Eye (tissue), 1 donor: ENCODE data around the gene AUTS2.

Experiments used
- DNase-seq: peaks from one replicate; pipeline ENCODE4 v3.0.0-alpha.2; 2015

The AUTS2 gene

DNA sequence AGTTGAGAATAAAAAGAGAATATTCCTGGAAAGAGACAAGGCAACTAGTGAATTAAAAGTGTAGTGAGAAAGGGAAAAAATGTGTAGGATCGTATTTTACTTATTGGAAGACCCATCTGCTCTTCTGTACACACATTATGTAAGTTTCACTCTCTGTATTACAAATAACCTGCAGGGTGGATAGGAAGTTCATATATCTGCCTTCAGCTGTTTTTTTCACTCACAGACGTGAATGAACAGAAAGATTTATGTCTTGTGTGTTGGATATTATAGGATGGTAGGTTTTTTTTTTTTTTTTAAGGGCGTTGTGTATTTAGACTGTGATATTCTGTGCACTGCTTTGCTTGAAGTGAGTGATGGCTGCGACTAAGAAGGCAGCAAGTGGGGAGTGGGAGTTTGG, 266.5 kb downstream of the AUTS2 start:
- DNase-seq = no peak

DNA sequence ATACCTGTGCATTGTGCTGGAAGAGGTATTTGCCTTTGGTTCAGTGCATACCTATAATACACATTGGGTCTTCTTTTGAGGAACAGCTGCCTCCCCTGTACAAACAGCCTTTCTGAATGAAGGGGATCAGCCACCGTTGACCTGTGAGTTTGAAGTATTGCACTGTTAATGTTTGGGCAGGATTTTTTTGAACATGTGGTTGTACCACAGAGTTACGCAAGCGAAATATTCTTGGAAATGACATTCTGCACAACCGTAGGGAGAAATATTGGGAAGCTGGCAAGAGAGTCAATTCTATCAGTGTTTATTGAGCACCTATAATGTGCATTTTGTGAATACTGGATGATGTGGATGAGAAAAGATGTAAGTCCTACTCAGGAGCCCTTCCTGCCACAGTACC, 270.6 kb downstream of the AUTS2 start:
- DNase-seq = no peak

DNA sequence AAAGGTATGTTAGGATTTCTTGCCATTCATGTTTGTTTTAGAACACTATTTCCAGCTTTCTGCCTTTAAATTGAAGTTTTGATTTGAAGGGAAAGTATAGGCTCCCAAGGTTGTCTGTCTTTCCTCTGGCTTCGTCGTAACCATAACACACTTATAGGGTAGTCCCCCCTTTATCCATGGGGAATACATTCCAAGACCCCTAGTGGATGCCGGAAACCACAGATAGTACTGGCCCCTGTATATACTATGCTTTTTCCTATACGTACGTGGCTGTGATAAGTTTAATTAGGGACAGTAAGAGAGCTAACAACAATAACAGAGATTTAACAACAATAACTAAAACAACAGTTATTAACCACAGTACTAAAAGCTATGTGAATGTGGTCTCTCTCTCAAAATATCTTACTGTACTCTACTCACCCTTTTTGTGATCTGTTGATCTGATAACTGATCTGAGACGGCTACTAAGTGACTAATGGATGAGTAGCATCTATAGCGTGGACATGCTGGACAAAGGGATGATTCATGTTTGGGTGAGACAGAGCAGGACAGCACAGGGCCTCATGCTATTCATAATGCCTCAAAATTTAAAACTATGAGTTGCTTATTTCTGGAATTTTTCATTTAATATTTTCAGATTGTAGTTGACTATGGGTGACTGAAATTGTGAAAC, 273.1 kb downstream of the AUTS2 start:
- no peak for DNase-seq

- no peak for DNase-seq
Measured at GRCh38 chr7:69871886-69872569, 273.8 kb downstream of the AUTS2 start.

- DNase-seq = no peak
Measured at GRCh38 chr7:69873512-69873911, 275.2 kb downstream of the AUTS2 start.

DNA sequence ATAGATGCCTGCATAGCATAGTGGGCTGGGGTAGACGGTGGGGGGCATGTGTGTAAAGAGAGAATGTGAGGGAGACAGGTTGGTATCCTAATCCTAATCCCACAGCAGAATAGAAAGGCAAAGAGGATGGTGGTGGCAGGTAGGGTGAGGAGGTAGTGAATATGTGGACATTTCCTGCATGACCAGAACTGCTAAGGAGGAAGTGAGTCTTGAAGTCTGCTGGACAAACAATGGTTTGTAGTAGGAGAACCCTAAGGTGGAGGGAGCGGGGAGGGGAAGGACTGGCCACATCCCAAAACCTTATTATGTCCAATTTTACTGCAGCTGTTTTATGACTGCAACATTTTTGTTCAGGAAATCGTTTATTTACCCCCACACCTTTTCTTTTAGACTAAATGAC, 279.7 kb downstream of the AUTS2 start:
- DNase-seq = no peak

- DNase-seq = no peak
Measured at GRCh38 chr7:69878591-69878990, 280.3 kb downstream of the AUTS2 start.

DNA sequence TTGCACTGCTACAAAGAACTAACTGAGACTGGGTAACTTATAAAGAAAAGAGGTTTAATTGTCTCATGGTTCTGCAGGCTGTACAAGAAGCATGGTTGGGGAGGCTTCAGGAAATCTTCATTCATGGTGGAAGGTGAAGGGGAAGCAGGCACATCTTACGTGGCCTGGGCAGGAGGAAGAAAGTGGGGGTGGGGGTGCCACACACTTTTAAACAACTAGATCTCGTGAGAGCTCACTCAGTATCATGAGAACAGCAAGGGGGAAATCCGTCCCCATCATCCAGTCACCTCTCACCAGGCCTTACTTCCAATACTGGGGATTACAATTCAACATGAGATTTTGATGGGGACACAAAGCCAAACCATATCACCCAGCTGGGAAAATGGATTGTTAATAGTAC, 281.7 kb downstream of the AUTS2 start:
- DNase-seq = no peak

DNA sequence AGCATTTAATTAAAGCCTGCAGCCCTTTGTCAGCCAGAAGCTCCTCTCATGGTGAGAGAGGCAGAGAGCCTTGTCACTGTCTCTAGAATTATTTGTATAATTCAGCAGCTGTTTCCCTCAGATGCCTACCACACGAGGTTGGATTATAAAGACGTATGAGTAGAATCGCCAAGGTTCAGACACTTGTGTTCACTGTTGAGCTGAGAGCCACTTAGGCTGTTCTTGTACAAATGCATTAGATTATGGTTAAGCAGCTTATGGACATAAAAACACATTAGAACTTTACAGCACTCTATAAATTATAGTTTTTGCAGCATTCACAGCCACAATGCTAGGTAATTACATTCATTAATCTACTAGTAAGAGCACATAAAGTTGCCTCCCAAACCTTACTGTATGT, 282.6 kb downstream of the AUTS2 start:
- DNase-seq = no peak

GRCh38 chr7:69882269-69882668, 284.0 kb downstream of the AUTS2 start:
- DNase-seq = no peak

- peak; percentile 86 for DNase-seq
Measured at GRCh38 chr7:69883399-69883891, 285.2 kb downstream of the AUTS2 start.

- DNase-seq = no peak
Measured at GRCh38 chr7:69885431-69885830, 287.2 kb downstream of the AUTS2 start.

DNA sequence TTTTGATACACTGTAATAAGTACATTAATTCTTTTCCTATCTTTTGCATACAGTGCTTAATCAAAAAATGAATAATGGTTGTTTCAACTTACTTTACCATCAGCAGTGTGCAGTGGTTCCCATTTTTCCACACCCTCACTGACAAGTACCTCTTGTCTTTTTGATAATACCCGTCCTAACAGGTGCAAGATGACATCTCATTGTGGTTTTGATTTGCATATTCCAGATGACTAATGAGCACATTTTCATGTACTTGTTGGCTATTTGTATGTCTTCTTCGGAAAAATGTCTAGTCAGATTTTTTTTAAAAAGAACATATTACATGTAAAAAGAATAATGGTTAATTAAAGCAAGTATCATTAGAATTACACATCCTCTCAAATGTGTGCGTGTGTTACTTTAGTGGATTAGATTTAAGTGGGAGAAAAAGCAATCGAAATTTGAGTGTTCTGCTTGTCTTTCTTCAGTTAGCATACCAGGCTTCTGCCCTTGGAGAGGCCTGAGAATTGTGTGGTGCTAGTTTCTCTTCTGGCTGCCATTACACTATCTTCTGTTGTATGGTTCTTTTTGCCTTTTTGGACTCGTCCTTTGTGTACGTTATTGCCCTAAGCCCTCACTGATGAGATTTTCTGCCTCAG, 291.2 kb downstream of the AUTS2 start:
- no peak for DNase-seq

GRCh38 chr7:69889976-69890351, 291.7 kb downstream of the AUTS2 start:
- DNase-seq = peak; percentile 45

DNA sequence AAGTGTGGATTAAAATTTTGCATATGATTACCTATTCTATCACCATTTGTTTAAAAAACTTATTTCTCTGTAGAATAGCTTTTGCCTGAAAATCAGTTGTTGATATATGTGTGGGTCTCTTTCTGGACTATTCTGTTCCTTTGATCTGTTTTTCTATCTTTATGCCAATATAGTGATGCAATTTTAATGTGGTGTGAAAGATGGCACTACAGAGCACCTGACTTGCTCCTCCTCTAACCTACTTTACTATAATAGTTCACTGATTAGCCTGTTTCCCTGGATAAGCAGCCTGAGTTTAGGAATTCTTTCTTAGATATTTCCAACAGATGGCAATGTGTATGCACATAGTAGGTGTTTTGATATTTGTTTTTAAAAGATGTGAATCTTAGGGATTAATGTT, 294.5 kb downstream of the AUTS2 start:
- no peak for DNase-seq

- peak; percentile 69 for DNase-seq
Measured at GRCh38 chr7:69893906-69894305, 295.6 kb downstream of the AUTS2 start.

- DNase-seq = no peak
Measured at GRCh38 chr7:69895446-69895845, 297.2 kb downstream of the AUTS2 start.

GRCh38 chr7:69896121-69896520, 297.8 kb downstream of the AUTS2 start:
- no peak for DNase-seq

DNA sequence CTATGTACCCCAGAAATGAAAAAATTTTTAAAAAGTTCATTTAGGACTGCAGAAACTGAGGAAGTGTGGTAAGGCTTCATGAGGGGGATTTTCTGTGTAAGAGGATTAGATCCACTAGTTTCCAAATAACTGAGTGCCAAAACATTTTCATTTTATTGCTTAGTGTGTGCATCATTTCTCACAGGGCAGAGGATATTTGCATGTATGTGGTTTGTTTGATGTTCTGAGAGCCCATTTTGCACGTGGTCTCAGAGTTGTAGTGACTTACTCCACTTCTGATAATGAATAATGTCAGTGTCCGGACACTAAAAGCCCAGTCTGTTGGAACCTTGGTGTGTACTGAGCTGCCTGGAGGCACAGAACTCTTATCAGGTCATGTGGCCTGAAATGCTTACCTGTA, 299.9 kb downstream of the AUTS2 start:
- DNase-seq = no peak

DNA sequence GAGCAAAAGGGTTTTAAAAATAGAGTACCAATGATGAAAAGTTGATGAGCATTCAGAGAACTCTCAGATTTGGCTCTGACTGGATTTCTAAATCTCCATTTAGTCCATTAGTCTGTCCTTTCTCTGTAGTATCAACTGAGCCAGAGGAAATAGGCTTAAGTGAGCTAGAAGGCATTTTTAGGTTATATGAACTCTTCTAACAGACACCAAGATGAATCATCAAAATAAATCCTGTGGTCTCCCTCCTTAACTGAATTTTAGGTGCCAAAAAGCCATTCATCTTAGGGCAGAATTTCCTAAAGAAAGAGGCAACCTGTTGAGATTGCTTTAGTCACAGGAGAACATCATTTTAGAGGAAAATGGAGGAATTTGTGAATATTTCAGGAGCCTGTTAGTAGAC, 305.1 kb downstream of the AUTS2 start:
- DNase-seq = no peak

DNA sequence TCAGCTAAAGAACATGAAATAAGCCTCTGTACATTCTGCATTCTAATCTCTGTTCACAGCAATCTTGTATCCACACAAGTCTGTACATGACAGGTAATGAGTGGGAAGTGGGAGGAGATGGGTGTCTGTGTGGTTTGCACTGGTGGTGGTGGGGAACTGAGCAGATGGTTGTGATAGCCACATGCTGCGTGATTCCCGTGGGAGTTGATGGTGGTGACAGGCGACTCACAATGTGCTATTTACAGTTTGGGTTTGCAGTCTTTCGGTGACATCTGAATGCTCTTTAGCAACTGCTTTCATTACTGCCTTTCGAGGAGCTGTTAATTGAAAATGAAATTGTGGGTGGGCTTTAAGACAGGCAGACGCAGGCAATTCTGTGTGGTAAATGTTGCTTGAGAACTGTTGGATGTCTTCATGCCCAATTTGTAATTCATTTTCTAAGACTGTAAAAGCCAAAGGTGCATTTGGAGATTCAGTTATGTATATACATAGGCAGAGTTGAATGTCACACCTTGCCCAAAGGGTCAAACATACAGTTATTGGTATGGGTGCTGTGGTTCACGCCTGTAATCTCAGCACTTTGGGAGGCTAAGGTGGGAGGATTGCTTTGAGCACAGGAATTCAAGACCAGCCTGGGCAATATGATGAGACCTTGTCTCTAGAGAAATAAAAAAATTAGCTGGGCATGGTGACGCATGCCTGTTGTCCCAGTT, 308.2 kb downstream of the AUTS2 start:
- DNase-seq = peak; percentile 57

- no peak for DNase-seq
Measured at GRCh38 chr7:69907720-69908119, 309.4 kb downstream of the AUTS2 start.

- no peak for DNase-seq
Measured at GRCh38 chr7:69908454-69908853, 310.2 kb downstream of the AUTS2 start.

GRCh38 chr7:69910150-69910549, 311.9 kb downstream of the AUTS2 start:
- DNase-seq = no peak
